ENCODE data around the gene L3MBTL4.

The L3MBTL4 gene

DNA sequence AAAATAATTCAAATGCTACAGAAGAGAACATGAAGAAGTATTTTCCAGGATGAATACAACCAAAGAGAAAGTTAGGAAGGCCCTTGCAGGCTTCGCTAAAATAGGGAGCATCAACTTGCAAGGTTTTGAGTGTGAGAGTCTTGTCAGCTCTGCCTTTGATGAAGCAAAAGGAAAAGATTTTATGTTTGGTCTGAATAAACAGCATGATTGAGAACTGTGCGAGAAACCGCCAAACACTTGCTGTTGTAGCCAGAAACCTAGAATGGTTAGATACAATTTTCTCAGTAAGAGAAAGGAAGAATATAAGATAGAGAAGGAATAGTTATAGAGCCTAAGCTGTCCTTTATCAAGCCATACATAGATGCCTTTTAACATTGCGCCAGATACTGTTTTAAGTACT is 163.6 kb downstream of the L3MBTL4 start:
- DNase-seq (ENCODE audit: low spot score) = no peak

DNA sequence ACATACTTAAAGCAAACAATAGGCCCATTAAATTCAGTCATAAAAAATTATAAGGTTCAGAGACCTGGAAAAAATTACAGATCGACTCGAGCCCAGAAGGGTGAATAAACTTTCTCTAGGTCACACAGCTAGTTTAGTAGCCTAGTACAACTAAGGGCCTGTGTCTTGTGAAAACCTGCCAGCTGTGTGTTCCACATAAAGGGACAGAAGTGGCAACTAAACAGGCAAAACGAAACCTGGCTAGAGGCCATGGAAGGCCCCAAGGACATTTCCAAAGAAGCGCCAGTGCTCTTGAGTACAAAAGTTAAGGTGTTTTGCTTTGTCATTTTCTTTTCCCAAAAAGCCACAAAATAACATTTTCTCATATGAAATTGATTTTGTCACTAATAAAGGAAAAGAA is 164.9 kb downstream of the L3MBTL4 start:
- no peak for DNase-seq (ENCODE audit: low spot score)

DNA sequence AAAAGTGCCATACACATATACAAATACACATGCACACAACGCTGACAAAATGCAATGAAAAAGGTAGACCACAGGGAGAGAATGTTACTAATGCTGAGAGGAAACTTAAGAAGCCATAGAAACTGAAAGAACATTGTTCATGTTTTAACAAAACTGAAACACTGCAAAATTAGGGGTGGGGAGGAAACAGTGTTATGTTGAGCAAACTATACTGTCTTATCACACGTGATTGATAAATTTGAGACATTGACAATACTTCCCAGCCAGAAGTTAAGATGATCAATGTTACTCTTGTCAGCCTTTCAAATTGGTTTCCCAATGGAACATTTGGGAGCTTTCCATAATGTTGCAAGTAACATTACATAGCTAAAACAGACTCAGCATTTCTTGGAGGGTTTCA is 165.5 kb downstream of the L3MBTL4 start:
- no peak for DNase-seq (ENCODE audit: low spot score)

DNA sequence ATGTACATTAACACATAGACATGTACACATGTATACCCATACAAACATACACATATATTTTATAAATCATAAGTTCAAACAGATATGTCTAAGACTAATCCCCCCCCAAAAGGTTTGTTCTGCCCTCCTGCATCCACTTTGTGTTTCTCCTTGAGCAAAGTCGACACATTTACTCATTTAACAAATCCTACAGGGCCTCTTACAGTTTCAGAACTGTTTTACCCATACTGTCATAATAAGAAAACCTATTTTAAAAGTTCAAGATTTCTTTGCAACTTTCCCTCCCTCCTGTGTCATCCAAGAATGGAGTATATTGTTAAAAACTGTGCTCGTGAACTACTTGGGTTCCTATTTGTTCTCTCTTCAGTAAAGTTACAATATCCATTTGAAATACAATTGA is 166.7 kb downstream of the L3MBTL4 start:
- DNase-seq (ENCODE audit: low spot score) = no peak

DNA sequence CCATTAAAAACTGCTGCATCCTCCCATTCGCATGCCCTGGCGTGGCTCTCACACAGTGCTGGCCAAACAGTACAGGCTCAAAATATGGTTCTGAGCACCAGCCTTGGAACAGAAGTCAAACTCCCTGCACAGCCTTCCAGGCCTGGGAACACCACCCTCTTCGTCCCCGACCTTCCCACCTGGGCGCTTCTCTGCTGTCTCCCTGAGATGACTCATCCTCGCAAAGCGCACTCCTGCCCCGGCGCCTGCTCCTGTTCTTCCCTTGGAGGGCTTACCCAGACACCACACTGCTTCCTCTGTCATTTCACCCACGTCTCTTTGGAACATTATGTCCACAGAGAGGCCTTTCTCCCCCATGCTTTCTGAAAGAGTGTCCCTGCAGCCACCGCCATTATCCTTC is 172.7 kb downstream of the L3MBTL4 start:
- DNase-seq (ENCODE audit: low spot score) = no peak

DNA sequence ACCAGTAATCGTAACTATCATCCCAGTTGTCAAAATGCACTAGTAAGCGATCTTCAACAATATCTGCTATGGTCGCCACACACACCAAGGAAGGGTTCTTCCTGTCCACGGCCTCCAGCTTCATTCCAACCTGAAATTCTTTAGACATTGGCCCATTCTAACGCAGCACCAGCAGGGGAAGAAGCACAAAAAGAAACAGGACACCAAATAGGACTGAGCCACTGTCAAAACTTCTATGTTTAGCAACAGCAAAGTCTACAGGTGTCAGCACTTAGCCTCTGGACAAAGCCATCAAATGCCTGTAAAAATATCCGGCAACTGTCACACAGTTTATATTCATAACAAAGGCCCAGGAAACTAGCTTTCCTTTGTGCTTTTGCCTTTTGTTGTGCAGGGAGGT is 175.0 kb downstream of the L3MBTL4 start:
- no peak for DNase-seq (ENCODE audit: low spot score)

DNA sequence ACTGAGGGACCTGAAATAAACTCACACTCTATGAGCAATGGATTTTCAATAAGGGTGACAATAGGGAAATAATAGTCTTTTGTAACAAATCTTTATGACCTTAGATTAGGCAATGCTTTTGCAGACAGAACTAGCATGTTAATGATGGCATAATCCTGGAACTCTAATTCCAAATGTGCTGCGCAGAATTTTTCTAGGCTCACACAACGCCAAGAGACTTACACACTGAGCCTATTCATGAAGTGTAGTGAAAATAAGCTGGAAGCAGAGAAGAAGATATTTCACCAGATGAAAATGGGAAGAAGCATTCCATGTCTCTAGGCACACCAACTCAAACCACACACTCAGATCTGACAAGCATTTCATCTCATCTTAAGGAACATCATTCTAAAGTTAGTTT is 178.5 kb downstream of the L3MBTL4 start:
- no peak for DNase-seq (ENCODE audit: low spot score)

DNA sequence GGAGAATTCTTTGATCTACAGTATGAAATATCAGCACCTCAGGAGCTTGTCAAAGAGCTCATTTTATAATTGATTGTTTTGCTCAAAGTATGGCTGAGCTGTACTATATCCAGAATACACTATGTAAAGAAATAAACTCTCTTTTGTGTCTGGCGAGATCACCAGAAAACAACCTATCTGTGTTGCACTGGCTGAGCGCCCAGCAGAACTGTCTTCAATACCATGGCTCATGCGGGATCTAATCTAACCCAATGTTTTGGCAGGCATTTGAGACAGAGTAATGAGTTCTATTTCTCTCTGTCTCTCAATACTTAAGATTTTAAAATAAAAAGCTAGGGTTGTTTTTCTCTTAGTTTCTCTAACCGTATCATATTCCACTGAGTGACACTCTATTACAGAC is 192.4 kb downstream of the L3MBTL4 start:
- no peak for DNase-seq (ENCODE audit: low spot score)

DNA sequence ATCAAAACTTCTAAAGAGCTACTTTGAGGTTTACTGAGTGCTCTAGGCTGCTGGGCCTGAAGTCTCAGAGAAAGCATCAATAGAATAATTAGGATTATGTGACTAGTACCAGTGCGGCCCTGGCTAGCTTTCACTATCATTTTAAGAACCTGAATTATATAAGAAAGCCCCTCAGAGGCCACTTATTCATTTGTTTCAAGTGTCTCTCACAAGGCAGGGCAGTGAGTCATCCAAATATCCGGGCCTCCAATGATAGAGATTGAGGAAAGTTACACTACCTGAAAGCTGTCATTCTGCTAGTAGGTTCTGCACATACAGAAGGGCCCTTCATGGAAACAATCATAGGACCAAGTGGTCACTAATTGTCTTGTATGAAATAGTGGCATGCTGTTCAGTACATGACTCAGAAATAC is 193.1 kb downstream of the L3MBTL4 start:
- no peak for DNase-seq (ENCODE audit: low spot score)

DNA sequence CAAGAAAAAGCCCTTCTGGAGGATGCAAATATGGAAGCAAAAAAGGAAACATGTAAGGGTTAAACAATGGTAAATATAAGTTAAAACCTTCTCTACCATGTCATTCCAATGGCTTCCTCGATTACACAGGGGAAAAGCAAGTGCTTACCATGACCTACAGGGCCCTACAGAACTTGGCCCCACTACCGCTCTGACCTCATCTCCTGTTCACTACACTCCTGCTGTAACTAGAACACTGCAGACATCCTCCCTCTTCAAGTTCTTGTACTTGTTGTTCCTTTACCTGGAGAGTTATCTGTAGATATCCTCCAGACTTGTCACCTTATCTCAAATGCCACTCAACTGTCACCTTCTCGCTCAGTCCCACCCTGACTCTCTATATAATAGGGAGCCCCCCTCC is 194.6 kb downstream of the L3MBTL4 start:
- no peak for DNase-seq (ENCODE audit: low spot score)

DNA sequence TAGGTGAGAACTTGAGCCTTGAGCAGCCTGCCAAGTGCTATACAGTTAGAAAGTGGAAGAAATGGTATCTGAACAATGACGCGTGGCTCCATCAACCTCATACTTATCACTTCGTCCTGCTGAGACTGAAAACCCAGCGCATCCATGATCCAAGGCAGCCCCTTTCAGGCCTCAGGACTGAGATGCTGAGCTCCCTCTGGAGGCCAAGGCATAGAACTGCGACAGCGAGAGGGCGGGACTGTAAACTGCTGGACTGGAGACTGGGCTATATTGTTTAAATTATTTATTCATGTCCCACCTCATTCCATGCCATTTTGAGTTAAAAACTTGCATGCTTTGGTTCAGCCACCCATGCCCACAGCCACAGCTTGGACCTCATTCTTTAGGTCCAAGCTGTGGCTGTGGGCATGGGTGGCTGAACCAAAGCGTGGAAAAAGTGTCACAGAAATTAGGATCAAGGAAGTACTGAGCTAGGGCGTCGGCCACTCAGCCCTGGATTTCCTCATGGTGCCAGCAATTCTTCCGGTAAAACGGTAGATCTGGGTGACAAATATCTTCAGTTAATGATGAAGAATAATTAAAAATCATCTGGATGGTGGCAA is 195.5 kb downstream of the L3MBTL4 start:
- peak; percentile 55 for DNase-seq (ENCODE audit: low spot score)

DNA sequence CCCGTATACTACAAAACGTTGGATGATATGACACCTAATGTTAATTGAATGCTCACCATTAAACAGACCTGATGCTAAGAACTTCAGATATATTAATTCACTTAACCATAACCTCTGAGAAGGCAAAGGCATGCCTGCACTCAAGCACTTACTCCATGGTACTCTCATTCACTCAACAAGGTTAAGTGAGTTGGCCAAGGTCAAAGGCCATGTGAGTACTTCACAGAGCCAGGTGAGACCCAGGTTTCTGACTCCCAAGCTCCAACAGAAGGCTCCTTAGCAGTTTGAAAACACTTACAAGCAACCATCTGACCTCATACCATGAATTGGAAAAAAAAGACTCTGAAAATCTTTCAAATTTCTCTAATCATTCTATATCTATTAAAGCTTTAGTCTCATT is 198.8 kb downstream of the L3MBTL4 start:
- DNase-seq (ENCODE audit: low spot score) = no peak

DNA sequence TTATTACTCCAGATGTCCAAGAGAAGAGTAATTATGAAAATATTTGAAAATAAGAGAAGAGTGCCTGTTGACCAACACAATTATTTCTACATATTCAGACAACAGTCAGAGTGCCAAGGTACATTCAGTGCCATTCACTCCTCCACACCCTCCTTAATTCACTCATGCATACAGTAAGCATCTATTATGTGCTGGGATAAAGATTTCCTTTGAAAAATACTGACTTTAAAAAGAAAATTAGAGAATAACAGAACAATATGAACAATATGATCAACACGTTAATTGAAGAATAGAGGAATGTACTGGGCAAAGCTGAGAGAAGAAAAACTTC is 203.6 kb downstream of the L3MBTL4 start:
- DNase-seq (ENCODE audit: low spot score) = no peak

DNA sequence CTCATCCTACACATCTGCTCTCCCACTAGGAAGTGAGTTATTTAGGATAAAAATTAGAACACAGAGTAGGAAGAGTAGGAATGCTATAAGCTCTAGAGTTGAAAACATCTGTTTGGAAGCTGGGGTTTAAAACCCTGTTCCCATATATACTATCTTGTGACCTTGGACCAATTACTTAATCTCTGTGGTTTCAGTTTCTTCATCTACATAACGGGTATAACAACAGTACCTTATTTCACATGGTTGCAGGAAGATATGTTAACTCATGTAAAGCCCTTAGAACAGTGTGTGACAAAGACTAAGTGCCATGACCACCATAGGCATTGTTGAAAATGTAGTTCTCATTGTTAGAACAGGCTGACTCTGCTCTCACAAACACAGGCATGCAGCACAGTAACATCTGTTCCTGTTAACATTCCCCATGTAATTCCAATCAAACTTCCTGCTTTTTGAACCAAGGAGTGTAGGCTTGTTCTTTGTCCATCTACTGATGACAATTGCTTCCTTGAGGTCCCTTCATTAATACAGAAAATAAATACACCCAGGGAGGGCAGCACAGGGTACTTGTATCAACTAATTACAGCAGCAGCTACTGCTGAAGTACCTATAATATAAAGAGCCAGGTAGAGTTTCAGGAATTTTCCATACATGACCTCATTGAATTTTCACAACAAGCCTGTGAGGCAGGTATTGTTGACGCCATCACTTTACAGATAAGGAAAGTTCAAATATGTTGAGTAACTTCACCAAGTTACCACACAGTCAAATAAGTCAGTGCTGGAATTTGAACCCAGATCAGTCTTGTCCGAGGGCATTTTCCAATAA is 204.2 kb downstream of the L3MBTL4 start:
- DNase-seq (ENCODE audit: low spot score) = no peak

DNA sequence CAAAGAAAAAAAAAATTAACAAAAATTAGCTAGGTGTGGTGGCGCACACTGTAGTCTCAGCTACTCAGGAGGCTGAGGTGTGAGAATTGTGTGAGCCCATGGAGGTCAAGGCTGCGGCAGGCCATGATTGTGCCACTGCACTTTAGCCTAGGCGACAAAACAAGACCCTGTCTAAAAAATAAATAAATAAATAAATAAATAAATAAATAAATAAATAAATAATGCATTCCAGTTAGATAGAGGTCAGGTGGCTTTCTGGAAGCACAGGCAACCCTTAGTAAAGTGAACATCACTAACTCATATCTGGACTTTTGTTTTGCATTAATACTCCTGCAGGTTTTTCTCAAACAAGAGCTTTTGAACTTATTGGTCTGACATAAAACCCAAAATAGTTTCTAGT is 206.8 kb downstream of the L3MBTL4 start:
- DNase-seq (ENCODE audit: low spot score) = no peak

DNA sequence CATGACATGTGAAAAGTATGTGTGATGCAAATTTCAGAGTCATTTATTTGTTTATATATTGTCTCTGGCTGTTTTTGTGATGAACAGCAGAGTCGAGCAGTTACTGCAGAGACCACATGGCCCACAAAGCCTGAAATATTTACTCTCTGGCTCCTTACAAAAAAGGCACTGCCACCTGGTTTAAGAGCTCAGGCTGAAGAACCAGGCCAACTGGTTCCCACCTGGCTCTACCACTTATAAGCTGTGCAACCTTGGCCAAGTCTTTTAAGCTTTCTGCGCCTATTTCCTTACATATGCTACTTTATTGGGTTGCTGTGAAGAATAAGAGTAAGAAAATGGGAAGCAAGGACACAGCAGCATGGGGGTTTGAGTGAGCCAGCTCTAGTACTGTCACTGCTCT is 207.6 kb downstream of the L3MBTL4 start:
- no peak for DNase-seq (ENCODE audit: low spot score)

DNA sequence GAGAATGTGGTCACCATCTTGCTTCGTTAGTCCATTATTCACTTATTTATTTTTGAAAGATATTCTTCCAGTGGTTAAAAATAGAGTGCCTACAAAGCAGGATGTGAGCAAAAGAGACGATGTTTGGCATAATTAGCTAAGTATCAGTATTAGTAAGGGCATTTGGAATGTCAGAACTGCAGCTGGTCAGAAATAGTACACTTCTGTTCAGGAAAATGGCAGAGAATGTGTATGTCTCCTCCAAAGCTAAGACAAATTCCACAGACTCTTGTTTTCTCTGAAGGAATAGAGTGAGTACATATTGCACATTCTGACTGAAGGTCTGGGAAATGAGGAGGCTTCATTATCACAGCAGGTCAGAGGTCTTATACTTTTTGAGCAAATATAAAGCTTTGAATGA is 209.0 kb downstream of the L3MBTL4 start:
- peak; percentile 19 for DNase-seq (ENCODE audit: low spot score)

DNA sequence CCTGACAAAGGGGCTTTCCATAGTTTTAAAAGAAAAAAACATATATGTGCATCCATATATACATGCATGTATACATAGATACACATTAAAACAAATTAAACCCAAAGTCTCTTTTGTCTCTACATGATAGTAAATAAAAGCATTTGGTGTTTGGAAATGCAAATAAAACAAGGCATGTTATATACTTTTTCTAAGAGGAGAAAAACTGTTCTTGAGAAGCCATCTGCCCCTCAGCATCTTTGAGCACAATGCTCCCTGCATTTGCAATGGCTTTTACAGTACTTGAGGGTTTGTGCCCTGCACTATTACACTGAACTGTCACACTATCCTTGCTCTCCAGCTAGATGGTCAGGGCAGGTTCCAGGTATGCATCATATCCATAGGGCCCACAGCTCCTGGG is 210.2 kb downstream of the L3MBTL4 start:
- DNase-seq (ENCODE audit: low spot score) = no peak

DNA sequence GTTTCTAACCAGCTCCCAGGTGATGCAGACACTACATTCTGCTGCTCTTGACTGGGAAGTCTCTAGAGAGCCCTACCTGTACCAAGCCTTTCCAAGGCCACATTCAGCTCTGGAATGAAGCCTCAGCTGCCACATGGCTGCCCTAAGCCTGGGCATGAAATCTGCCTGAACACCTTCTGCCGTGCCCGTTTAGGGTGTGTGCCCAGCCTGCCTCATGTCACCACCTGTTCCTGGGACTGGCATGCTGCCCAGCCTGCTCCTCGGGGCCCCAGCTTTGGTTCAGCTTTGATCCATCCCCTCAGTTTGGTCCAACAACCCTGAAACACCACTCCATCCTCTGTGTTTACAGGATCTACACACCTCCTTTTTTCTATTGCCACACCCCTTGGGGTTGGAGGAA is 210.9 kb downstream of the L3MBTL4 start:
- DNase-seq (ENCODE audit: low spot score) = no peak

DNA sequence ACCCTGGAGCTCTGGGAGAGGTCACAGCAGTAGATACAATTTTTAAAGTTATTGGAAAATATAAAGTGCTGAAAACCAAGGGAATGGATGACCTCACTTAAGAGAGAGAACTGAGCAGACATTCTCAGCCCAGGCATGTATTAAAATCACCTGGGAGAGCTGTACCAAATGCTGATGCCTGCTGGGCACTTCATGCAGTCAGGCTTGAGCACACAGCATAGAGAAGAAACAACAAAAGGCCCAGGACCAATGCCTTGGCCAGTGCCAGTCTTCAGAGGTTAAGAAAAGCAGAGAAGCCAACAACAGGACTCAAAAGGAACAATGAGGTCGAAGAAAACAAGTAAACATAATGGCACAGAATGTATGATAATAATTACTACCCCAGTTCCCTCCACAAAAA is 211.8 kb downstream of the L3MBTL4 start:
- no peak for DNase-seq (ENCODE audit: low spot score)

DNA sequence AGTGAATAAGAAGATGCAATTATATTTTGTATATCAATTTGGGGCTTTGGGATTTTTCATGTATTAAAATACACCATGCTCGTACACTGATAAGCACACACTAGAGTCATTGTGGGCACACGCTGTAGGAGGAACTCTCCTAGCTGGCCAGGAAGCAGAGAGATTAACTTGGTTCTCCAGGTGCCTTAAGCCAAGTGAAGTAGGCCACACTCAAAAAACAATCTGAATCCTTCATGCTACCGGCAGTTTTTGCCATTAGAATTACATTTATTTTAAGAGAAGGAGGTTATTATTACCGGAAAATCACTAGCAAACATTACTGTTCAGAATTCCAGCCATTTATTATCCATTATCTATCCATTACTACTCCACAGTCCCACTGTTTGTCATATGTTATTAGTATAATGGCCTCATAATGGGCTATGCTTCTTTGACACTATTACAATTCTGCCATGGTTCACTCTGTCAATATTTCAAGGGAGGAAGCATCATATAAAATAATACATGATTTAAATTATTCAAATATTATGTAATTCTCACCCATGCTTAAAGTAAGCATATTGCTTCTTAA is 214.4 kb downstream of the L3MBTL4 start:
- no peak for DNase-seq (ENCODE audit: low spot score)

DNA sequence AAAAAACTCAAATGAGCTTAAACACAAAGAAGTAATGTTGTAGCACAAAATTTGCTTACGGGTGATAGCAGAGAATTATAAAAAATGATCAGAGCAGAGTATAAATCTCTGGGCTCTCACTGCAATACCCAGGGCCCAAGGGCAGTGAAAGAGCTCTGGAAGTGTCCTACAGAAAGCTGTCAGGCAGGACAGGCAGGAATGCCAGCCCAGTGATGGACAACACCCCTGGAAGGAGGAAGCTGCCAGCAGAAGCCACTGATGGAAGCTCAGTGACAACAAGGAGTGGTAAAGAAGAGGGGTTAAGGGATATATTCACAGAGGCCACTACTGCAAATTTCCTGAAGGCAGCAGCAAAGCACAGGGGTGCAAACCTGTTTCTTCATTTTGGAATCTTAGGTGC is 214.9 kb downstream of the L3MBTL4 start:
- DNase-seq (ENCODE audit: low spot score) = no peak

DNA sequence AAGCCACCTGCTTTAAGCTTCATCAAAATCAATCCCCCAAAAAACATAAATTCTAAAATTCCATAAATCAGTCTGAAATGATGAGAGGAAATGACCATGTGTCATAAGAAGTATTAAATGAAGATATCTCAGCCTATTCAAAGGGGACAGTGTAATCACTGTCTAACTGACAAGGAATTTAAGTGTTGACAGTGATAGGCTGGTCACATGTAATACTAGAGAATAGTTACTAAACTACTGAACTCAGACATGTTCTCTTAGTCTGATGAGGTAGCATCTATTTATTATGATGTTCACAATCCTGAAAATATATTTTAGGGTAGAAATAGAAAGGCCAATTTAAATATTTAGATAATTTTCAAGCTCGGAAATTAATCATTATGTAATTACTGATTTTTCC is 216.1 kb downstream of the L3MBTL4 start:
- no peak for DNase-seq (ENCODE audit: low spot score)

DNA sequence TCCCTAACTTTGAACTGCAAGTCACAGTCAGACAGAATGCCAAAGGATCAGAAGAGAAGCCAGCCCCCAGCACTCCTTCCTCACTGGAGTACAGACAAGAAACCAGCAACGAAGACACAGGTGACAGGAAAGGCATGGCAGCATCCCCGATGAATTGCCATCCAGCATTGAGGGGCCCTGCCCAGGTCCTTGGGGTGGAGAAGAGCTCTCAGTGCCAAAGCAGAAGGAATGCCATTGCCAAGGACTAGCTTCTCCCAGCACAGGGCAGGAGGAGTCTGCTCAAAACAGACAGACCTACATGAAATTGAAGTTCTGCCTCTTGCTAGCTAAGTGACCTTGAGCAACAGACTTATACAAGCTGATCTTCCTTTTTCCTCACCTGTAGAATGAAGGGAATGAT is 220.1 kb downstream of the L3MBTL4 start:
- no peak for DNase-seq (ENCODE audit: low spot score)
